ENCODE measurements around the gene KDM7A.
A peak's percentile ranks its signal among the peaks of the same experiment; 100 is the strongest.

The KDM7A gene

DNA sequence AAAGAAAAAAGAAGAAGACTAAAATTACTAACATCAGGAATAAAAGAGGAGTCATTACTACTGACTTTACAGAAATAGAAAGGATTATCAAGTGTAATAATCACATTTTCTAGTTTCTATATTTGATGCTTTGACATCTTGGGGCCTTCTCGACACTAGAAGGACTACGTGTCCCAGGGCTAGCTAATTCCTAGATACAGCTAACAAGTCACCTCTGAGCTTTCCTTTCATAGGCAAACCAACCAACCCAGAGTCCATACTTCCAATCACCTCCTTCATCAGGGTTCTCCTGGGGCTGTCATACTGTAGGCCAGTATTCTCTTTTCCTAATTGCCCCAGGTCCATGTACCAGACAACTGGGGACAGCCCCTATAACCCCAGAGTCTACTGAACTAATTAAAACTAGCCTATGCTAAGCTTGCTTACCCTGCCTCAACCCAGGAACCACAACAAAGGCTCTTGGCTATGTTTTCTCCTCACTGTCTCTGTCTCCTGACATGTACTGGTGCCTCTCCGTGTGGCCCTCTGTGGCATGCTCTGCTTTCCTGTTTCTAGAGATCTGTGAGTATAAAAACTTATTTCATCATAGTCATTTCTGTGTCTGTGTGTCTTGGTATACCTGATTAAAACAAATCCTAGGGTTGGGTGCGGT, 107.4 kb downstream of the KDM7A start:
- H3K4me3 ChIP-seq (ENCODE audit: low read depth, low read length): no peak overlapping the region
- TF ChIP-seq, protein P1, sequence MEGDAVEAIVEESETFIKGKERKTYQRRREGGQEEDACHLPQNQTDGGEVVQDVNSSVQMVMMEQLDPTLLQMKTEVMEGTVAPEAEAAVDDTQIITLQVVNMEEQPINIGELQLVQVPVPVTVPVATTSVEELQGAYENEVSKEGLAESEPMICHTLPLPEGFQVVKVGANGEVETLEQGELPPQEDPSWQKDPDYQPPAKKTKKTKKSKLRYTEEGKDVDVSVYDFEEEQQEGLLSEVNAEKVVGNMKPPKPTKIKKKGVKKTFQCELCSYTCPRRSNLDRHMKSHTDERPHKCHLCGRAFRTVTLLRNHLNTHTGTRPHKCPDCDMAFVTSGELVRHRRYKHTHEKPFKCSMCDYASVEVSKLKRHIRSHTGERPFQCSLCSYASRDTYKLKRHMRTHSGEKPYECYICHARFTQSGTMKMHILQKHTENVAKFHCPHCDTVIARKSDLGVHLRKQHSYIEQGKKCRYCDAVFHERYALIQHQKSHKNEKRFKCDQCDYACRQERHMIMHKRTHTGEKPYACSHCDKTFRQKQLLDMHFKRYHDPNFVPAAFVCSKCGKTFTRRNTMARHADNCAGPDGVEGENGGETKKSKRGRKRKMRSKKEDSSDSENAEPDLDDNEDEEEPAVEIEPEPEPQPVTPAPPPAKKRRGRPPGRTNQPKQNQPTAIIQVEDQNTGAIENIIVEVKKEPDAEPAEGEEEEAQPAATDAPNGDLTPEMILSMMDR (IDR thresholded peaks at IDR 0.05; ENCODE audit: borderline replicate concordance, insufficient read depth, low read depth, low read length): no peak

DNA sequence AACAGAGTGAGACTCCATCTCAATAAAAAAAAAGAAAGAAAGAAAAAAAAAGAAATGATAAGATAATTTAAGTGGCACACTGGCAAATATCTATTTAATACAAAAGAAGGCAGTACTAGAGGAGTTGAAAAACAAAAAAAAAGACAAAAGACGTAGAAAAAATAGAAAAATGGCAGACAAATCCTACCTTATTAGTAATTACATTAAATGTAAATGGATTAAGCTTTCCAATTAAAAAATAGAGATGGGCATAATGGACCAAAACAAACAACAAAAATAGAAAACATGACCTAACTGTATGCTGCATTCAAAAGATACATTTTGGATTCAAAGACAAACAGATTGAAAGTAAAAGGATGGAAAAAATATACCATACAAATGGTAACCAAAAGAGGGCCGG, 108.8 kb downstream of the KDM7A start:
- H3K4me3 ChIP-seq (ENCODE audit: low read depth, low read length): no peak overlapping the region
- TF ChIP-seq, protein P1 (IDR thresholded peaks at IDR 0.05; ENCODE audit: borderline replicate concordance, insufficient read depth, low read depth, low read length): no peak

DNA sequence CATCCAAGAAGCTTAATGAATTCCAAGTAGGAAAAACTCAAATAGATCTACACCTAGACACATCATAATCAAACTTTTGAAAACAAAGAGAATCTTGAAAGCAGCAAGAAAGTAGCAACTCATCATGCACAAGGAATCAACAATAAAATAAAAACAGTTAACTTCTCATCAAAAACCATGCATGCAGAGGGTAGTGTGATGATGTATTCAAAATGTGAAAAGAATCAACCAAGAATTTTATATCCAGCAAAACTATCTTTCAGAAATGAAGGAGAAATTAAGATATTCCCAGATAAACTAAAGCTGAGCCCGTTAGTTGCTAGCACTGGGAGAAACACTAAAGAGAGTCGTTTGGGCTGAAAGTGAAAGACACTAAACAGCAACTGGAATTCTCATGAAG, 109.7 kb downstream of the KDM7A start:
- H3K4me3 ChIP-seq (ENCODE audit: low read depth, low read length): no peak overlapping the region
- TF ChIP-seq, protein P1 (IDR thresholded peaks at IDR 0.05; ENCODE audit: borderline replicate concordance, insufficient read depth, low read depth, low read length): no peak

DNA sequence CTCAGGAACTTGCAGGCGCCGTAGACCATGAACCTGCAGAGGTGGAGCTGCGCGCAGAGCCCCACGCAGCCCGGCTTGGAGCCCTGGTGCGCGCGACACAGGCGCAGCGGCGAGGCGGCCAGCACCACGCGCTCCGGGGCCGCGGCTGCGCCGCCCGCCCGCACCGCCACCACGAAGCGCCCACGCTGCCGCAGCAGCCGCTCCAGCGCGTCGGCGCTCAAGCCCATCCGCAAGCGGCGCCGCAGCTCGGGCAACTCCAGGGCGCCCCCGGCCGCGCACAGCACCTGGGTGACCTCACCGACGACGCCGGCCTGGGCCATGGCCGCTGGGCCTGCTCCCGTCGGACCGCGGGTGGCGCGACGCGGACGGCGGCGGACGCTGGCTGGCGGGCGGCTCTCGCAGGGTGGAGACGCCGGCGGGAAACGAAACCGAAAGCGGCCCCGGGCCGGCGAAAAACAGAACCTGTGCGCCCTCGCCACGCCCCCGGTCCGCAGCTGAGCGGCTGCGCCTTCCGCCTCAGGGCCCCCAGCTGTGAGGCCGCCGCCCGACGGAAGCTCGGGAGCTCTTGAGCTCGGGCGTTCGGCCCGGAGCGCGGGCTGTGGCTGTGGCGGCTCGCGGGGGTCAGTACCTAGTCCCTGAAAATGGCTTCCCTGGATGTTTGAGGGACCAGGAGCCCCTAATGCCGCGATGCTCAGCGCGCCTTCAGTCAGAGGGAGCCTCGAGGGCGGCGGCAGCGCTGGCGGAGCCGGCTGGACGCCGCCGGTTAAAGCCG, 114.1 kb downstream of the KDM7A start, which contains the start of gene PARP12:
Gene PARP12 (minus strand): TSS at position 424 of the 772 bp plus-strand sequence. CDS start 104 bp downstream, at position 320.
- peak within 1 kb of the TSS; percentile 69 for H3K4me3 ChIP-seq (ENCODE audit: low read depth, low read length)
- TF ChIP-seq, protein P1 (IDR thresholded peaks at IDR 0.05; ENCODE audit: borderline replicate concordance, insufficient read depth, low read depth, low read length): no peak

DNA sequence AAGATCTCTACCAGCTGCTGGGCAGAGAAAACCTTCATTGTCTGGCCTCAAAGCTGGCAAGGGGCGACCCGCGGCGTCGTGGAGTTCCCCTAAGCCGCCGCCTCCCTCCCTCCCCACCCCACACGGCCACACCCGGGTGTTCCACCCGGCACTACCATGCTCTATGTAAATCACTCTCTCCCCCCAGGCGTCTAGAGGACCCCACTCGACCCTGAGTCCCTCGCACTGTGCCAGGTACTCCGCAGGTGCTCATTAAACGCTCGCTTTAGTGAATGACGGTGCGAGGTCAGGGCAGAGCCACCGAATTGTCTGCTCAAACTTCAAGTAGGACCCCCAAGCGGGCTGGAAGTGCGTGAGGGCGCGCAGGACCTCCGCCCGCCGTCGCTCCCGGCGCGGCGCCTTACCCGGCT, 114.7 kb downstream of the KDM7A start:
- H3K4me3 ChIP-seq (ENCODE audit: low read depth, low read length): peak overlapping the region; percentile 69
- TF ChIP-seq, protein P1 (IDR thresholded peaks at IDR 0.05; ENCODE audit: borderline replicate concordance, insufficient read depth, low read depth, low read length): no peak

DNA sequence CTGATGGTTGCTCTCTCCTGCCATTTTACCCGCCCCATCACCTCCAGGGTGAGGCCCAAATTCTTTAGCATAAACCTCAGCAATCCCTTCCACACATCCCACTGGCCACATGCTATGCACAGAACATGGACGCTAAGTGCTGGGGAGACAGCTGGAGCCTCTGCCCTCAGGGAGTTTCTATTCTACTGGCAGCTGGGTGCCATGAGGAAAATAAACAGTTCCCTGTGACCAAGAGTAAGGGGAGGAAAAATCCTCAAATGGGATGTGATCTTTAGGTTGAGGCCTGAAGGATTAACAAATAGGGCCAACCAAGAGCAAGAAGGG, 115.2 kb downstream of the KDM7A start:
- peak overlapping the region; percentile 69 for H3K4me3 ChIP-seq (ENCODE audit: low read depth, low read length)
- TF ChIP-seq, protein P1 (IDR thresholded peaks at IDR 0.05; ENCODE audit: borderline replicate concordance, insufficient read depth, low read depth, low read length): no peak
